ENCODE results near the gene HMGN5.

The HMGN5 gene

GRCh38 chrX:81201671-81202455, at the start of gene HMGN5, which contains the start of gene SH3BGRL:
Gene HMGN5, minus strand, starts transcription at chrX:81201913. Its CDS starts 80,364 bp downstream, at chrX:81121549.
Gene SH3BGRL, plus strand, starts transcription at chrX:81202102. Its CDS starts 99 bp downstream, at chrX:81202201.
- no peak for DNase-seq

GRCh38 chrX:81241753-81242152, 40.0 kb upstream of the HMGN5 start:
- DNase-seq, result no peak

- DNase-seq, result no peak
Measured at GRCh38 chrX:81240701-81241331, 39.1 kb upstream of the HMGN5 start.

- DNase-seq, result no peak
Measured at GRCh38 chrX:81238166-81238565, 36.5 kb upstream of the HMGN5 start.

- DNase-seq, result no peak
Measured at GRCh38 chrX:81237516-81237915, 35.8 kb upstream of the HMGN5 start.

GRCh38 chrX:81232218-81232617, 30.5 kb upstream of the HMGN5 start:
- DNase-seq, result no peak

GRCh38 chrX:81231476-81231875, 29.8 kb upstream of the HMGN5 start:
- no peak for DNase-seq

- DNase-seq, result no peak
Measured at GRCh38 chrX:81229901-81230300, 28.2 kb upstream of the HMGN5 start.

- no peak for DNase-seq
Measured at GRCh38 chrX:81229229-81229628, 27.5 kb upstream of the HMGN5 start.

GRCh38 chrX:81215685-81216084, 14.0 kb upstream of the HMGN5 start:
- no peak for DNase-seq

- no peak for DNase-seq
Measured at GRCh38 chrX:81208916-81209315, 7.2 kb upstream of the HMGN5 start.

- no peak for DNase-seq
Measured at GRCh38 chrX:81206476-81206875, 4.8 kb upstream of the HMGN5 start.

GRCh38 chrX:81205551-81205950, 3.8 kb upstream of the HMGN5 start:
- DNase-seq, result no peak

GRCh38 chrX:81202943-81203342, 1.2 kb upstream of the HMGN5 start:
- DNase-seq, result no peak

- no peak for DNase-seq
Measured at GRCh38 chrX:81202456-81202819, 725 bp upstream of the HMGN5 start.

- no peak for DNase-seq
Measured at GRCh38 chrX:81201071-81201470, 642 bp downstream of the HMGN5 start.

GRCh38 chrX:81195712-81196111, 6.0 kb downstream of the HMGN5 start:
- no peak for DNase-seq

- DNase-seq, result no peak
Measured at GRCh38 chrX:81195259-81195658, 6.5 kb downstream of the HMGN5 start.

GRCh38 chrX:81174286-81174685, 27.4 kb downstream of the HMGN5 start:
- no peak for DNase-seq

- no peak for DNase-seq
Measured at GRCh38 chrX:81168391-81168790, 33.3 kb downstream of the HMGN5 start.

GRCh38 chrX:81121513-81122363, 80.0 kb downstream of the HMGN5 start:
- no peak for DNase-seq

- DNase-seq, result no peak
Measured at GRCh38 chrX:81120936-81121371, 80.8 kb downstream of the HMGN5 start.

- no peak for DNase-seq
Measured at GRCh38 chrX:81120258-81120935, 81.3 kb downstream of the HMGN5 start.
